ENCODE results near the gene ARF3. TPM values are rescaled to one million over a fixed set of nuclear protein-coding genes. Genes with fewer than 3 reads are reported as not detected.

Gene ARF3
- total RNA-seq, 1 experiment from 2014 or later: 224 TPM

DNA sequence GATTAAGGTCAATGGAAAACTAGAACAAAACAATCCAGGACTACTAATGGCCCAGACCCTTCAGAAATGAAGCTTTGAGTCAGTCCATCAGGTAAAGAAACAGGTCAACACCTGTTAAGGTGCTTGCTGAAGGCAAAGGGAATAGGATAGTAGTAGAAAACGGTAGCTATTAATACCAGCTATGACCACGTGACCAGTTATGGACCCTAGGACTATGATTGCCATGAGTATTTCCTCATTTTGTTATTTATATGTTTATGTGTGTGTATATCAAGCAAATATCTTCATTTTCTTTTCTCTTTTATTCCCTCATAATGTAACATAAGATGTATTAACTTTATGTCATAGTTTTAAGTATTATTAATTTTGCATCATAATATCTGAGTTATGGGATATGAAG, 57.6 kb downstream of the ARF3 start:
- in situ Hi-C loops (cut with HindIII; ENCODE audit: low pct_unique_long_range_greater_than_20kb, low sequenced_read_pairs): no loop called here
- Histone ChIP-seq H3K4me1 (ENCODE audit: control insufficient read depth, insufficient read depth, low read length) (no peaks in the 10 kb centered on the region), H3K27me3 (ENCODE audit: control insufficient read depth, insufficient read depth, low read length) (no peaks in the 10 kb centered on the region), H3K36me3 (ENCODE audit: control insufficient read depth, insufficient read depth, low read length) (no peaks in the 10 kb centered on the region), H3K4me3 (ENCODE audit: low read depth in 2 of 2, low read length in 2 of 2) (no peak overlapping the region), H3K9me3 (ENCODE audit: control insufficient read depth, insufficient read depth, low read depth, low read length) (no peaks in the 10 kb centered on the region), H3K27ac (ENCODE audit: low read length) (no peak overlapping the region)
- intact Hi-C loops (cut with micrococcal nuclease; ENCODE audit: unreplicated experiment): no loop called here
- CTCF ChIA-PET: interaction anchor here (1.9 kb wide), 1 partner anchor 9 kb away, joined by 4 read pairs; no protein-coding TSS in a partner anchor
- DNase-seq (ENCODE audit: low read depth, low spot score): no peak
- no TSS peak for BruUV-seq (replicated peaks)
- no peak for ATAC-seq
- POLR2A ChIA-PET: interaction anchor here (0.6 kb wide), 2 partner anchors 46 to 94 kb away, joined by 3 read pairs; no protein-coding TSS in a partner anchor
- no peak for TF ChIP-seq REST (IDR thresholded peaks at IDR 0.05; ENCODE audit: insufficient read depth in 1 of 2, low read depth in 2 of 2, low read length in 1 of 2)
- no peak for TF ChIP-seq SIN3A (IDR thresholded peaks at IDR 0.05; ENCODE audit: borderline replicate concordance, insufficient read depth, low read depth, low read length)
- TF ChIP-seq, protein P1, sequence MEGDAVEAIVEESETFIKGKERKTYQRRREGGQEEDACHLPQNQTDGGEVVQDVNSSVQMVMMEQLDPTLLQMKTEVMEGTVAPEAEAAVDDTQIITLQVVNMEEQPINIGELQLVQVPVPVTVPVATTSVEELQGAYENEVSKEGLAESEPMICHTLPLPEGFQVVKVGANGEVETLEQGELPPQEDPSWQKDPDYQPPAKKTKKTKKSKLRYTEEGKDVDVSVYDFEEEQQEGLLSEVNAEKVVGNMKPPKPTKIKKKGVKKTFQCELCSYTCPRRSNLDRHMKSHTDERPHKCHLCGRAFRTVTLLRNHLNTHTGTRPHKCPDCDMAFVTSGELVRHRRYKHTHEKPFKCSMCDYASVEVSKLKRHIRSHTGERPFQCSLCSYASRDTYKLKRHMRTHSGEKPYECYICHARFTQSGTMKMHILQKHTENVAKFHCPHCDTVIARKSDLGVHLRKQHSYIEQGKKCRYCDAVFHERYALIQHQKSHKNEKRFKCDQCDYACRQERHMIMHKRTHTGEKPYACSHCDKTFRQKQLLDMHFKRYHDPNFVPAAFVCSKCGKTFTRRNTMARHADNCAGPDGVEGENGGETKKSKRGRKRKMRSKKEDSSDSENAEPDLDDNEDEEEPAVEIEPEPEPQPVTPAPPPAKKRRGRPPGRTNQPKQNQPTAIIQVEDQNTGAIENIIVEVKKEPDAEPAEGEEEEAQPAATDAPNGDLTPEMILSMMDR (IDR thresholded peaks at IDR 0.05): no peak
- no peak for TF ChIP-seq POLR2AphosphoS5 (IDR thresholded peaks at IDR 0.05; ENCODE audit: low read depth, low read length)
- no peak for TF ChIP-seq TCF7L2 (IDR thresholded peaks at IDR 0.05; ENCODE audit: low read depth, low read length)

DNA sequence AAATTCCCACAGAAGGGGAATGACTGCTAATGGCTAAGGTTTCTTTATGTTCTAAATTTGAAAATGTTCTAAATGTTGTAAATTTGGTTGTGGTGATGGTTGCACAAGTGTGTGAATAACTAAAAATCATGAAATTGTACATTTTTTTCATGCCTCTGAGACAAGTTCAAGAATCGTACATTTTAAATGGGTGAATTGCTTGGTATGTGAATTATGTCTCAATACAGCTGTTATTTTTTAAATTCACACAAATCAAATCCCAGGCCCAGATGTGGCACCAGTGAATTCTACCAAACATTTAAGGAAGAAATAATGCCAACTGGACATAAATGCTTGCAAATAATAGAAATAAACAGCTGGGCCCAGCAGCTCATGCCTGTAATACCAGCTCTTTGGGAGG, 63.0 kb downstream of the ARF3 start:
- intact Hi-C loops (cut with micrococcal nuclease; ENCODE audit: unreplicated experiment): no loop called here
- BruUV-seq (replicated peaks): no TSS peak
- in situ Hi-C loops (cut with HindIII; ENCODE audit: low pct_unique_long_range_greater_than_20kb, low sequenced_read_pairs): no loop called here

More for the DNA sequence above, 63.0 kb downstream of the ARF3 start:
- Histone ChIP-seq H3K4me3 (ENCODE audit: low read depth in 2 of 2, low read length in 2 of 2) (no peak overlapping the region), H3K27ac (ENCODE audit: low read length) (no peak overlapping the region), H3K27me3 (ENCODE audit: control insufficient read depth, insufficient read depth, low read length) (peaks cover 4% of the 10 kb centered on the region), H3K9me3 (ENCODE audit: control insufficient read depth, insufficient read depth, low read depth, low read length) (no peaks in the 10 kb centered on the region), H3K4me1 (ENCODE audit: control insufficient read depth, insufficient read depth, low read length) (no peaks in the 10 kb centered on the region), H3K36me3 (ENCODE audit: control insufficient read depth, insufficient read depth, low read length) (no peaks in the 10 kb centered on the region)
- no peak for ATAC-seq
- POLR2A ChIA-PET: no interaction called here
- DNase-seq (ENCODE audit: low read depth, low spot score): no peak
- CTCF ChIA-PET: interaction anchor here (1.1 kb wide), 1 partner anchor 9 kb away, joined by 3 read pairs; no protein-coding TSS in a partner anchor
- TF ChIP-seq TCF7L2 (IDR thresholded peaks at IDR 0.05; ENCODE audit: low read depth, low read length) (no peak), REST (IDR thresholded peaks at IDR 0.05; ENCODE audit: insufficient read depth in 1 of 2, low read depth in 2 of 2, low read length in 1 of 2) (no peak), POLR2AphosphoS5 (IDR thresholded peaks at IDR 0.05; ENCODE audit: low read depth, low read length) (no peak), SIN3A (IDR thresholded peaks at IDR 0.05; ENCODE audit: borderline replicate concordance, insufficient read depth, low read depth, low read length) (no peak)
- TF ChIP-seq, protein P1 (IDR thresholded peaks at IDR 0.05): no peak

Data from Panc1 (cell line).